Omental fat pad (tissue), 4 donors: ENCODE measurements around the gene IQCN. TPM values are rescaled to one million over a fixed set of nuclear protein-coding genes. Genes with fewer than 3 reads are reported as not detected.

Source experiments
- ATAC-seq: fragments of 150-250 bp; one replicate; pipeline ENCODE4 v1.9.1; 2016; ENCODE audit warnings: mild to moderate bottlenecking, moderate library complexity; ENCODE audit not compliant: low FRiP score
- DNase-seq: peaks from one replicate; pipeline ENCODE4 v3.0.0-alpha.2; 2019; ENCODE audit warnings: low spot score
- CTCF ChIP-seq, 3 donors: fragments of 450-650 bp; IDR thresholded peaks; one replicate each; pipeline ENCODE4 v1.5.1; 2016 to 2017; ENCODE audit warnings: antibody characterized with exemption in 3 of 3, mild to moderate bottlenecking in 3 of 3, moderate library complexity in 2 of 3
- total RNA-seq, 4 donors: library from RNA; depleted of rRNA; stranded (reverse); fragments of >200 nt; gene quantifications; one replicate each; pipeline ENCODE4 v1.1.0, GENCODE V29; 2016

The IQCN gene
- total RNA-seq, 4 donors from 2014 or later: 1.7 to 15.9 (median 7.4) TPM

GRCh38 chr19:18286973-18287635 lies 12.9 kb upstream of the IQCN start:
- DNase-seq (no peak), ATAC-seq (no peak)
- TF ChIP-seq CTCF (IDR thresholded peaks at IDR 0.05): no peak

- ATAC-seq (no peak), DNase-seq (no peak)
- no peak for TF ChIP-seq CTCF (IDR thresholded peaks at IDR 0.05)
These were observed 10.6 kb upstream of the IQCN start for GRCh38 chr19:18284712-18285360.

- TF ChIP-seq CTCF (IDR thresholded peaks at IDR 0.05): no peak
- ATAC-seq: no peak
- DNase-seq: no peak
These were observed 9.1 kb upstream of the IQCN start for GRCh38 chr19:18283338-18283737.

GRCh38 chr19:18282788-18283141 lies 8.5 kb upstream of the IQCN start:
- no peak for TF ChIP-seq CTCF (IDR thresholded peaks at IDR 0.05)
- no peak for ATAC-seq
- DNase-seq: no peak

- peak; percentile 50 for ATAC-seq
- peak; percentile 49 for DNase-seq
- TF ChIP-seq CTCF (IDR thresholded peaks at IDR 0.05): no peak
These were observed 8.0 kb upstream of the IQCN start for GRCh38 chr19:18282021-18282787.

- TF ChIP-seq CTCF (IDR thresholded peaks at IDR 0.05): no peak
- peak; percentile 86 for ATAC-seq
- peak; percentile 73 for DNase-seq
These were observed 7.1 kb upstream of the IQCN start, which contains the start of gene JUND for GRCh38 chr19:18281082-18282020. Gene JUND (minus strand): TSS chr19:18281622. CDS start chr19:18281484, 138 bp downstream.
